ENCODE data around the gene DNAJC3.
"Not testable (repeated sequence)": the region's sequence is repeated elsewhere in the genome, so short reads cannot be mapped to it uniquely, and the experiment has no call there.

The DNAJC3 gene

DNA sequence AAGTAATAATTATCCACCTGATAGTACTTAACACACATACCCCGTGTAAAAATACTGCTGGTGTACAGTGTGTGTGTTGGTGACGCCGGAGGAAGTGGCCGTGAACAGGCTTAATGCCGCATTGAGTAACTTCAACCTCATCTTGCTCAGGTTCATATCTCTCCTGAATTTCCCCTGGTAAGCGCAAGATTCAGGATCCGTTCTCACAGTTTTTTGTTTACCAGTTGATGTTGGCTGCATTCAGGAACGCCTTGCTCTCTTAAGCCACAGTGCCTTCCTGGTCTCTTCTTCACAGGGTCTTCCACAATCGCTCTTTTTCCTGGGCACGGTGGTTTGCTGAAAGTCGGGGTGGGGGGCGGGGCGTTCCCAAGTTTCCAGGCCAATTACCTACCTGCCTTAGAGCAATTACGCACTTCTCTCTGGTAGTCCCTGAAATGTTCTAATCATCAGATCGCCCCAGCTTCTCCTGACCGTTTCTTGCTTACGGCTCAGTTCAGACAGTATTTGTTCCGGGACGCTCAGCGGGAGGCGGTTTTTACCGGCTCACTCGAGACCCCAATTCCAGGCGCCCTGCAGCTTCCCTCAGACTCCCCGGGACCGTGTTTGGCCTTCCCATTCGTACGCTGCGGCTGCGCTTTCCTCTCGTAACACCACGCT lies 706 bp upstream of the DNAJC3 start:
- Histone ChIP-seq H3K27me3 (no peaks in the 10 kb centered on the region), H3K4me1 (ENCODE audit: control insufficient read depth in 1 of 2, insufficient read depth in 1 of 2, low read depth in 1 of 2, low read length in 1 of 2) (peaks cover 66 to 68% of the 10 kb centered on the region in 2 experiments), H3K36me3 (no peaks in the 10 kb centered on the region), H3K4me3 (ENCODE audit: low read depth in 1 of 2, low read length in 1 of 2) (peak overlapping the region; percentile 94 to 97), H3K9me3 (no peaks in the 10 kb centered on the region), H3K27ac (peak overlapping the region; percentile 96)
- TF ChIP-seq, protein P1, sequence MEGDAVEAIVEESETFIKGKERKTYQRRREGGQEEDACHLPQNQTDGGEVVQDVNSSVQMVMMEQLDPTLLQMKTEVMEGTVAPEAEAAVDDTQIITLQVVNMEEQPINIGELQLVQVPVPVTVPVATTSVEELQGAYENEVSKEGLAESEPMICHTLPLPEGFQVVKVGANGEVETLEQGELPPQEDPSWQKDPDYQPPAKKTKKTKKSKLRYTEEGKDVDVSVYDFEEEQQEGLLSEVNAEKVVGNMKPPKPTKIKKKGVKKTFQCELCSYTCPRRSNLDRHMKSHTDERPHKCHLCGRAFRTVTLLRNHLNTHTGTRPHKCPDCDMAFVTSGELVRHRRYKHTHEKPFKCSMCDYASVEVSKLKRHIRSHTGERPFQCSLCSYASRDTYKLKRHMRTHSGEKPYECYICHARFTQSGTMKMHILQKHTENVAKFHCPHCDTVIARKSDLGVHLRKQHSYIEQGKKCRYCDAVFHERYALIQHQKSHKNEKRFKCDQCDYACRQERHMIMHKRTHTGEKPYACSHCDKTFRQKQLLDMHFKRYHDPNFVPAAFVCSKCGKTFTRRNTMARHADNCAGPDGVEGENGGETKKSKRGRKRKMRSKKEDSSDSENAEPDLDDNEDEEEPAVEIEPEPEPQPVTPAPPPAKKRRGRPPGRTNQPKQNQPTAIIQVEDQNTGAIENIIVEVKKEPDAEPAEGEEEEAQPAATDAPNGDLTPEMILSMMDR (IDR thresholded peaks at IDR 0.05), result no peak

DNA sequence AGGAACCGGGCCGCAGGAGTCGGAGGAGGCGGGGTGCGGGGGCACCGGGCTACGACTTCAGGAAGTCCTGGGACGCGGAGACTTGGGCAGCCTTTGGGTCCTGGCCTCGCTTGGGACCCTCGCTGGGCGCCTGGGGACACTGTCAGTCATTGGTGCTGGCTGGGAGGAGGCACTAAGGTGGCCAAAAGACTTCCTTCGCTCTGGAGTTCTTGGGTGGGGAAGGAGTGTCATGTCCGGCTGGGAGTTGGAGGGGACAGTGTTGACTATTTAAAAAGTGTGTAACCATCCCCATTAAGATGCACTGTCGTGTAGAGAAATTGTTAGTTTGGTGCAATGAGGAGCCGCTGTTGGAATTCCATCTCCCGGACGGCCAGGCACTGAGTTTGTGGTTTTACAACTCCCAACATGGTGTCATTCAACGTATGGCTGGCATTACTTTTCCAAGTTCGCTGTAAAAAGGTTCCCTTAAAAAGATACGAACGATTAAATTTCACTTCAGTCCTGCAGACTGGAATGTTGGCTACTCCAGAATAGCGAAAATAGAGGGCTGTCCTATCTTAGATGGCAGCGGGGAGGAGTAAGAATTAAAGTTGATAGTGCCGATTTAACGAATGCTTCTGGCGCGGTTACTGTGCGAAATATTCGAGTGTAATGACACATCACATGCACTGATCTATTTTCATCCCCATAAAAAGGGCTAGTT lies 776 bp downstream of the DNAJC3 start:
- Histone ChIP-seq H3K27me3 (no peaks in the 10 kb centered on the region), H3K4me3 (ENCODE audit: low read depth in 1 of 2, low read length in 1 of 2) (peak overlapping the region; percentile 94 to 97), H3K9me3 (no peaks in the 10 kb centered on the region), H3K36me3 (no peaks in the 10 kb centered on the region), H3K27ac (peak overlapping the region; percentile 96), H3K4me1 (ENCODE audit: control insufficient read depth in 1 of 2, insufficient read depth in 1 of 2, low read depth in 1 of 2, low read length in 1 of 2) (peaks cover 81 to 83% of the 10 kb centered on the region in 2 experiments)
- TF ChIP-seq, protein P1 (IDR thresholded peaks at IDR 0.05), result no peak

DNA sequence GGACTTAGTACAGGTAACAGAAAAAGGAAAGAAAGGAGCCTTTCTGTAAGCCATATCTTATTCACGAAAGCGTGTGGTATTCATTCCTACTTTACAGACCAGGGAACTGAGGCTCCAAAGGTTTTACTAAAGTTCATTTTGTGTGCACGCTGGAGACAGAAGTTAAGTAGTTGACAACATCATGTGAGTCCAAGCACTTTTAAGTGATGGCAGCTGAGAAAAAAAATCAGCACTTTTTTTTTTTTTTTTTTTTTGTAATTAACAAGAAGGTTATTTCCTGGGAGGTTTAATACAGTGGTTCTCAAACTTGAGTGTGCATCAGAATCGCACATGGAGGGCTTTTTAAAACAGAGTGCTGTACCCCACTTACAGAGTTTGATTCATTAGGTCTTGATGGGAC lies 2.0 kb downstream of the DNAJC3 start:
- TF ChIP-seq, protein P1 (IDR thresholded peaks at IDR 0.05), result no peak
- H3K27ac ChIP-seq, result peak overlapping the region; percentile 96
- no peaks in the 10 kb centered on the region for H3K9me3 ChIP-seq
- H3K4me3 ChIP-seq (ENCODE audit: low read depth in 1 of 2, low read length in 1 of 2), result peak overlapping the region; percentile 94 to 97
- peaks cover 82 to 86% of the 10 kb centered on the region in 2 experiments for H3K4me1 ChIP-seq (ENCODE audit: control insufficient read depth in 1 of 2, insufficient read depth in 1 of 2, low read depth in 1 of 2, low read length in 1 of 2)
- H3K27me3 ChIP-seq, result no peaks in the 10 kb centered on the region
- H3K36me3 ChIP-seq, result no peaks in the 10 kb centered on the region

DNA sequence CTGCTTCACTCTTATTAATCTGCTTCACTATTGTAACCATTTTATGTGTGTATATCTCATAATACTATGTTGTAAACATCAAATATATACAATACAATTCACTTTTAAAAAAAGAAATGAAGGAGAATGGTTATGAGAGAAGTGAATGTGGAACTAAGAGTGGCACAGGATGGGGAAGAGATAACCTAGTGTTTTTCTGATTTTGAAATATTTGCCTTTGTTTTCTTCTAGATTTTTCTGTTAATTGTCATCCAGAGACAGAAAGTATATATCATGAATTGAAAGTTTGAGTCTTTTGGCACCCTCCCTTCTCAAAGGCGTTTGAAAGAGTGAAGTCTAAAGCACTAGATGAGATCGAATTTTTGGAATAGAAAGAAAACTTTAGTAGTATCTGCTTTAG lies 2.8 kb downstream of the DNAJC3 start:
- H3K27me3 ChIP-seq, result no peaks in the 10 kb centered on the region
- peaks cover 83 to 86% of the 10 kb centered on the region in 2 experiments for H3K4me1 ChIP-seq (ENCODE audit: control insufficient read depth in 1 of 2, insufficient read depth in 1 of 2, low read depth in 1 of 2, low read length in 1 of 2)
- TF ChIP-seq, protein P1 (IDR thresholded peaks at IDR 0.05), result no peak
- peak overlapping the region; percentile 96 for H3K27ac ChIP-seq
- no peaks in the 10 kb centered on the region for H3K36me3 ChIP-seq
- H3K4me3 ChIP-seq (ENCODE audit: low read depth in 1 of 2, low read length in 1 of 2), result peak overlapping the region; percentile 94 to 97
- H3K9me3 ChIP-seq, result no peaks in the 10 kb centered on the region

DNA sequence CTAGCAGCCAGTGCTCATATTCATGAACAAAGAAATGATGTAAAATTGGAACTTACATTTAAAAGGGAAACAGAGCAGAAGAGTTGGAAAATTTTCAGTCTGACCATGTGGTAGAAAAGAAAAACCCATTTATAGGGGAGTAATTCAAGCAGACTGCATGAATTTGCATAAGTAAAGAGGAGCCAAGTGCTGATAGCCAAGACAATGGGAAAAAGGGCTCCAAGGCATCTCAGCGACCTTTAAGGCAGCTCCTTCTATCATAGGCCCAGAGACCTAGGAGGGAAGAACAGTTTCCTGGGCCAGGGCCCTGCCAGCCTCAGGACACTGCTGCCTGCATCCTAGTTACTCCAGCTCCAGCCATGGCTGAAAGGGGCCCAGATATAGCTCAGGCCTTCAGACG lies 7.5 kb downstream of the DNAJC3 start:
- no peaks in the 10 kb centered on the region for H3K9me3 ChIP-seq
- peak overlapping the region; percentile 96 for H3K27ac ChIP-seq
- no peaks in the 10 kb centered on the region for H3K36me3 ChIP-seq
- peaks cover 64 to 80% of the 10 kb centered on the region in 2 experiments for H3K4me1 ChIP-seq (ENCODE audit: control insufficient read depth in 1 of 2, insufficient read depth in 1 of 2, low read depth in 1 of 2, low read length in 1 of 2)
- no peaks in the 10 kb centered on the region for H3K27me3 ChIP-seq
- TF ChIP-seq, protein P1 (IDR thresholded peaks at IDR 0.05), result no peak
- H3K4me3 ChIP-seq (ENCODE audit: low read depth in 1 of 2, low read length in 1 of 2), result peak overlapping the region; percentile 8 to 10

DNA sequence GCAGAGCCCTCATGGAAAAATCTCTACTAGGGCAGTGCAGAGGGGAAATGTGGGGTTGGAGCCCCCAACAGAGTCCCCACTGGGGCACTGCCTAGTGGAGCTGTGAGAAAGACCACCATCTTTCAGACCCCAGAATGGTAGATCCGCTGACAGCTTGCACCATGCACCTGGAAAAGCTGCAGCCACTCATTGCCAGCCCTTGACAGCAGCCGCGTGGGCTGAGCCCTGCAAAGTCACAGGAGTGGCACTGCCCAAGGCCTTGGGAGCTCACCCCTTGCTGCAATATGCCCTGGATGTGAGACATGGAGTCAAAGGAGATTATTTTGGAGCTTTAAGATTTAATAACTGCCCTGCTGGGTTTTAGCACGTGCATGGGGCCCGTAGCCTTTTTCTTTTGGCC lies 8.0 kb downstream of the DNAJC3 start:
- peaks cover 58 to 75% of the 10 kb centered on the region in 2 experiments for H3K4me1 ChIP-seq (ENCODE audit: control insufficient read depth in 1 of 2, insufficient read depth in 1 of 2, low read depth in 1 of 2, low read length in 1 of 2)
- H3K36me3 ChIP-seq; H3K27me3 ChIP-seq; H3K4me3 ChIP-seq (ENCODE audit: low read depth in 1 of 2, low read length in 1 of 2); H3K9me3 ChIP-seq: not testable (repeated sequence)
- H3K27ac ChIP-seq, result peak overlapping the region; percentile 96
